CD14-positive monocyte (primary cell): Measurements from ENCODE around the gene MDK. TPM values are rescaled to one million over a fixed set of nuclear protein-coding genes. Genes with fewer than 3 reads are reported as not detected.

Experiments used
- DNase-seq, 3 donors: peaks; one replicate each; pipeline ENCODE4 v3.0.0-alpha.2; 2011 to 2022
- H2AFZ ChIP-seq: 2 replicates; pipeline ENCODE4 v1.6.0; 2012; ENCODE audit warnings: mild to moderate bottlenecking, low read depth, low read length, inconsistent platforms; ENCODE audit not compliant: insufficient read depth, poor library complexity, severe bottlenecking
- H3K27ac ChIP-seq, 2 donors: 1 replicate in 1 of 2; 2 replicates in 1 of 2; pipeline ENCODE4 v1.5.1; 2012 to 2013; ENCODE audit warnings: low read length in 2 of 2, control low read depth in 1 of 2, inconsistent platforms in 1 of 2, low read depth in 1 of 2, mild to moderate bottlenecking in 1 of 2
- H3K27me3 ChIP-seq, 2 donors: one replicate each; pipeline versions ENCODE4 v1.6.0 to v1.6.1; 2011 to 2013; ENCODE audit warnings: low read length in 2 of 2; ENCODE audit not compliant: control insufficient read depth in 2 of 2, insufficient read depth in 2 of 2
- H3K36me3 ChIP-seq, 2 donors: replicated peaks in 1 of 2; 1 replicate in 1 of 2; 2 replicates in 1 of 2; pipeline versions ENCODE4 v1.5.1 to v1.6.1; 2012 to 2013; ENCODE audit warnings: low read length in 2 of 2, control low read depth in 1 of 2, inconsistent platforms in 1 of 2, mild to moderate bottlenecking in 1 of 2; ENCODE audit not compliant: insufficient read depth in 2 of 2, control insufficient read depth in 1 of 2
- H3K4me1 ChIP-seq, 2 donors: 1 replicate in 1 of 2; 2 replicates in 1 of 2; pipeline versions ENCODE4 v1.5.1 to v1.6.1; 2012 to 2013; ENCODE audit warnings: low read length in 2 of 2, control low read depth in 1 of 2, inconsistent platforms in 1 of 2, mild to moderate bottlenecking in 1 of 2, moderate library complexity in 1 of 2; ENCODE audit not compliant: insufficient read depth in 2 of 2, control insufficient read depth in 1 of 2
- H3K4me2 ChIP-seq: replicated peaks from 2 replicates; pipeline ENCODE3; 2012; ENCODE audit warnings: low read length, moderate library complexity, mild to moderate bottlenecking; ENCODE audit not compliant: poor library complexity, severe bottlenecking; ENCODE audit errors: extremely low read depth
- H3K4me3 ChIP-seq, 3 experiments: fragments of 200-600 bp in 1 of 3; sonication (generic) in 1 of 3; replicated peaks in 1 of 3; 1 replicate in 2 of 3; 2 replicates in 1 of 3; pipeline ENCODE4 v1.5.1; 2011 to 2013; ENCODE audit warnings: low read length in 3 of 3, mild to moderate bottlenecking in 3 of 3, control low read depth in 2 of 3, low read depth in 2 of 3, inconsistent platforms in 1 of 3, moderate library complexity in 1 of 3
- H3K79me2 ChIP-seq: 2 replicates; pipeline ENCODE4 v1.6.0; 2012; ENCODE audit warnings: mild to moderate bottlenecking, control low read depth, inconsistent platforms, low read length, moderate library complexity; ENCODE audit not compliant: insufficient read depth
- H3K9ac ChIP-seq: 2 replicates; pipeline ENCODE4 v1.6.0; 2017; ENCODE audit warnings: low read length, mild to moderate bottlenecking; ENCODE audit not compliant: insufficient read depth, poor library complexity, severe bottlenecking
- H3K9me3 ChIP-seq, 2 donors: replicated peaks in 1 of 2; 1 replicate in 1 of 2; 2 replicates in 1 of 2; pipeline versions ENCODE4 v1.5.1 to v1.6.1; 2012 to 2013; ENCODE audit warnings: low read length in 2 of 2, control low read depth in 1 of 2; ENCODE audit not compliant: control insufficient read depth in 1 of 2, insufficient read depth in 1 of 2
- H4K20me1 ChIP-seq: 2 replicates; pipeline ENCODE4 v1.6.0; 2012; ENCODE audit warnings: mild to moderate bottlenecking, low read length, control low read depth, moderate library complexity; ENCODE audit not compliant: insufficient read depth
- H3K27ac Mint-ChIP-seq, 7 donors: one replicate each; pipeline ENCODE4 v1.8.0; 2020; ENCODE audit warnings: mild to moderate bottlenecking in 7 of 7, mixed read lengths in 7 of 7, moderate library complexity in 6 of 7, inconsistent platforms in 2 of 7
- H3K27me3 Mint-ChIP-seq, 3 donors: one replicate each; pipeline ENCODE4 v1.8.0; 2021 to 2022; ENCODE audit warnings: low read depth in 3 of 3, mild to moderate bottlenecking in 3 of 3, mixed read lengths in 3 of 3, moderate library complexity in 3 of 3, inconsistent platforms in 1 of 3
- H3K36me3 Mint-ChIP-seq, 2 donors: one replicate each; pipeline ENCODE4 v1.8.0; 2020; ENCODE audit warnings: mixed read lengths in 2 of 2, inconsistent platforms in 1 of 2, mild to moderate bottlenecking in 1 of 2
- H3K4me1 Mint-ChIP-seq: one replicate; pipeline ENCODE4 v1.8.0; 2020; ENCODE audit warnings: mild to moderate bottlenecking, mixed read lengths
- H3K4me3 Mint-ChIP-seq, 2 donors: one replicate each; pipeline ENCODE4 v1.8.0; 2020; ENCODE audit warnings: mild to moderate bottlenecking in 2 of 2, mixed read lengths in 2 of 2, moderate library complexity in 1 of 2
- H3K9me3 Mint-ChIP-seq, 7 donors: one replicate each; pipeline ENCODE4 v1.8.0; 2020 to 2022; ENCODE audit warnings: mixed read lengths in 7 of 7, mild to moderate bottlenecking in 6 of 7, moderate library complexity in 6 of 7, inconsistent platforms in 2 of 7
- intact Hi-C, 2 donors: fragments of 100-400 bp; cut with micrococcal nuclease; formaldehyde crosslinking; loops; one replicate each; pipeline versions ENCODE4 v1.15.0 to v1.15.1; 2023
- polyA plus RNA-seq, 3 donors: library from polyadenylated mRNA; depleted of rRNA in 1 of 3; unstranded in 2 of 3; stranded (reverse) in 1 of 3; fragments of 300-500 nt in 2 of 3; fragments of >200 nt in 1 of 3; fragmentation: Illumina TruSeq in 2 of 3; gene quantifications; 1 replicate in 2 of 3; 2 replicates in 1 of 3; pipeline ENCODE4 v1.2.3, GENCODE V29; 2012 to 2021
- small RNA-seq: library from RNA; depleted of rRNA; stranded (forward); fragments of <200 nt; gene quantifications from one replicate; pipeline ENCODE3, GENCODE V24; 2012; ENCODE audit warnings: low read depth; ENCODE audit not compliant: insufficient read length
- TF ChIP-seq, protein P1 (sequence below): fragments of 200-600 bp; IDR thresholded peaks from one replicate; pipeline ENCODE4 v1.8.0; 2022; ENCODE audit warnings: antibody characterized with exemption, mild to moderate bottlenecking

MDK gene
- polyA plus RNA-seq, 3 donors: 2.8 TPM; not detected in 2

DNA sequence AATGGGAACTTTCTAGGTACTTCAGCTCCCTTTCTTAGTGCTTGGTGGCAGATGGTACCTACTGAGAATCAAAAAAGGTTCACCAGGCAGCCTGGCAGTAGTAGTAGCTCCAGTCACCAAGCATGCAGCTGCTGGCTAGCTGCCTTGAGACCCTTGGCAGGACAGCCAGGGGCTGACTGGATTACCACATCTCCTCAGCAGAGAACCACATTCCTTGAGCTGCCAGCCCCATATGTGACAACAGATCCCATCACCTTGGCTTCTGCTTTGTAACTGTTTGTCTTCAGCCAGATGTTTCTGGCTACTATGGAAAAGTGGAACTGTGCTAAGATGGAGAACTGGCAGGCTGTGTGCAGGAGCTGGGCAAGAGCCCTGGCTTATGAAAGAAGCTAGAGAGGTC is 49.7 kb downstream of the MDK start:
- Mint-ChIP-seq H3K9me3 (no peaks in the 10 kb centered on the region), H3K36me3 (peaks cover 77 to 78% of the 10 kb centered on the region in 2 donors), H3K4me3 (no peak overlapping the region), H3K27ac (no peak overlapping the region), H3K27me3 (peaks cover 0 to 1% (median 0%) of the 10 kb centered on the region in 3 donors), H3K4me1 (peaks cover 2% of the 10 kb centered on the region)
- TF ChIP-seq, protein P1, sequence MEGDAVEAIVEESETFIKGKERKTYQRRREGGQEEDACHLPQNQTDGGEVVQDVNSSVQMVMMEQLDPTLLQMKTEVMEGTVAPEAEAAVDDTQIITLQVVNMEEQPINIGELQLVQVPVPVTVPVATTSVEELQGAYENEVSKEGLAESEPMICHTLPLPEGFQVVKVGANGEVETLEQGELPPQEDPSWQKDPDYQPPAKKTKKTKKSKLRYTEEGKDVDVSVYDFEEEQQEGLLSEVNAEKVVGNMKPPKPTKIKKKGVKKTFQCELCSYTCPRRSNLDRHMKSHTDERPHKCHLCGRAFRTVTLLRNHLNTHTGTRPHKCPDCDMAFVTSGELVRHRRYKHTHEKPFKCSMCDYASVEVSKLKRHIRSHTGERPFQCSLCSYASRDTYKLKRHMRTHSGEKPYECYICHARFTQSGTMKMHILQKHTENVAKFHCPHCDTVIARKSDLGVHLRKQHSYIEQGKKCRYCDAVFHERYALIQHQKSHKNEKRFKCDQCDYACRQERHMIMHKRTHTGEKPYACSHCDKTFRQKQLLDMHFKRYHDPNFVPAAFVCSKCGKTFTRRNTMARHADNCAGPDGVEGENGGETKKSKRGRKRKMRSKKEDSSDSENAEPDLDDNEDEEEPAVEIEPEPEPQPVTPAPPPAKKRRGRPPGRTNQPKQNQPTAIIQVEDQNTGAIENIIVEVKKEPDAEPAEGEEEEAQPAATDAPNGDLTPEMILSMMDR: no peak
- Histone ChIP-seq H3K79me2 (no peaks in the 10 kb centered on the region), H3K4me3 (no peak overlapping the region), H3K4me1 (no peaks in the 10 kb centered on the region), H4K20me1 (no peaks in the 10 kb centered on the region), H3K9ac (no peak overlapping the region), H2AFZ (no peak overlapping the region), H3K9me3 (no peaks in the 10 kb centered on the region), H3K4me2 (no peak overlapping the region), H3K27ac (no peak overlapping the region), H3K27me3 (no peaks in the 10 kb centered on the region), H3K36me3 (peaks cover 40 to 70% of the 10 kb centered on the region in 2 donors)
- no peak for DNase-seq
- intact Hi-C loops: no loop called here

Small RNAs within 50 kb of the gene (small RNA-seq; reads per million reads assigned to genes)
- gene MIR4688: not detected

Other genes starting within 250 kb of the MDK start
- gene CREB3L1, start 104.0 kb upstream of the MDK start, polyA plus RNA-seq: not detected
- 100 to 1,000 TPM in 1 of 3 donors, 10 to 100 TPM in 2; 30.4 to 217 (median 33.4) TPM for gene DGKZ, start 34.2 kb upstream of the MDK start, polyA plus RNA-seq
- under 1 TPM in 2 of 3 donors, not detected in 1; 0.15 to 0.57 TPM for gene CHRM4, start 10.1 kb downstream of the MDK start, polyA plus RNA-seq
- 1 to 10 TPM; 2.1 to 6.1 (median 3.8) TPM for gene AMBRA1, start 212.4 kb downstream of the MDK start, polyA plus RNA-seq
- gene HARBI1, start 235.6 kb downstream of the MDK start, polyA plus RNA-seq: 1 to 10 TPM; 2.1 to 4.4 (median 2.1) TPM
- 10 to 100 TPM; 33.7 to 55.5 (median 51.2) TPM for gene ATG13, start 235.9 kb downstream of the MDK start, polyA plus RNA-seq